ENCODE data around the gene ZRANB1.

ZRANB1 gene

GRCh38 chr10:124916585-124917427, 25.1 kb upstream of the ZRANB1 start:
- H3K36me3 Mint-ChIP-seq (ENCODE audit: low read depth) = peaks cover 10% of the 10 kb centered on the region
- H3K27ac Mint-ChIP-seq = peak overlapping the region; percentile 91
- DNase-seq = peak; percentile 99
- H3K4me1 Mint-ChIP-seq = peaks cover 43% of the 10 kb centered on the region
- H3K4me3 Mint-ChIP-seq = peak overlapping the region; percentile 96
- H3K27me3 Mint-ChIP-seq (ENCODE audit: low read depth, poor library complexity) = peaks cover 3% of the 10 kb centered on the region
- TF ChIP-seq CTCF (IDR thresholded peaks at IDR 0.05) = no peak
- H3K9me3 Mint-ChIP-seq = no peaks in the 10 kb centered on the region

GRCh38 chr10:124917428-124918190, 24.3 kb upstream of the ZRANB1 start:
- DNase-seq = peak; percentile 37
- Mint-ChIP-seq H3K27me3 (ENCODE audit: low read depth, poor library complexity) (peaks cover 2% of the 10 kb centered on the region), H3K36me3 (ENCODE audit: low read depth) (peaks cover 13% of the 10 kb centered on the region), H3K4me3 (peak overlapping the region; percentile 97), H3K27ac (peak overlapping the region; percentile 99), H3K9me3 (no peaks in the 10 kb centered on the region), H3K4me1 (peaks cover 40% of the 10 kb centered on the region)
- TF ChIP-seq CTCF (IDR thresholded peaks at IDR 0.05) = no peak

GRCh38 chr10:124918191-124918830, 23.6 kb upstream of the ZRANB1 start:
- peaks cover 20% of the 10 kb centered on the region for H3K36me3 Mint-ChIP-seq (ENCODE audit: low read depth)
- H3K27me3 Mint-ChIP-seq (ENCODE audit: low read depth, poor library complexity) = no peaks in the 10 kb centered on the region
- no peaks in the 10 kb centered on the region for H3K9me3 Mint-ChIP-seq
- TF ChIP-seq CTCF (IDR thresholded peaks at IDR 0.05) = no peak
- DNase-seq = no peak
- peaks cover 40% of the 10 kb centered on the region for H3K4me1 Mint-ChIP-seq
- H3K27ac Mint-ChIP-seq = peak overlapping the region; percentile 99
- H3K4me3 Mint-ChIP-seq = peak overlapping the region; percentile 97

GRCh38 chr10:124918906-124919305, 23.0 kb upstream of the ZRANB1 start:
- TF ChIP-seq CTCF (IDR thresholded peaks at IDR 0.05) = no peak
- H3K36me3 Mint-ChIP-seq (ENCODE audit: low read depth) = peaks cover 26% of the 10 kb centered on the region
- peak overlapping the region; percentile 99 for H3K27ac Mint-ChIP-seq
- no peak for DNase-seq
- no peaks in the 10 kb centered on the region for H3K27me3 Mint-ChIP-seq (ENCODE audit: low read depth, poor library complexity)
- H3K4me3 Mint-ChIP-seq = peak overlapping the region; percentile 97
- H3K9me3 Mint-ChIP-seq = no peaks in the 10 kb centered on the region
- peaks cover 40% of the 10 kb centered on the region for H3K4me1 Mint-ChIP-seq

GRCh38 chr10:124921261-124921660, 20.7 kb upstream of the ZRANB1 start:
- peaks cover 15% of the 10 kb centered on the region for H3K9me3 Mint-ChIP-seq
- H3K4me1 Mint-ChIP-seq = peaks cover 35% of the 10 kb centered on the region
- DNase-seq = no peak
- no peak overlapping the region for H3K4me3 Mint-ChIP-seq
- no peaks in the 10 kb centered on the region for H3K27me3 Mint-ChIP-seq (ENCODE audit: low read depth, poor library complexity)
- H3K27ac Mint-ChIP-seq = no peak overlapping the region
- TF ChIP-seq CTCF (IDR thresholded peaks at IDR 0.05) = no peak
- H3K36me3 Mint-ChIP-seq (ENCODE audit: low read depth) = peaks cover 48% of the 10 kb centered on the region

All from nephron progenitor cell (in vitro differentiated cells).